HEK293 (cell line): ENCODE results near the gene TEKTIP1.

ENCODE experiments used
- CTCF ChIA-PET: fragments of 350-600 bp; formaldehyde crosslinking; extraction: SDS; loops from one replicate; lab custom pipeline; 2021; ENCODE audit warnings: antibody characterized with exemption; lab: Yijun Ruan, JAX
- POLR2A ChIA-PET: fragments of 300-600 bp; formaldehyde crosslinking; extraction: SDS; loops from one replicate; lab custom pipeline; 2020; ENCODE audit warnings: antibody characterized with exemption, inconsistent platforms; lab: Yijun Ruan, JAX
- H3K27ac ChIP-seq: fragments of 200-500 bp; sonication (Bioruptor generic); 2 replicates; pipeline ENCODE4 v1.5.1; 2014; ENCODE audit warnings: low read depth, low read length, control low read depth, inconsistent platforms; ENCODE audit errors: extremely low read depth
- H3K36me3 ChIP-seq, 2 experiments: fragments of 200-500 bp in 1 of 2; sonication (Bioruptor generic) in 1 of 2; 1 replicate in 1 of 2; 2 replicates in 1 of 2; pipeline ENCODE4 v1.5.1; 2014 to 2017; ENCODE audit warnings: inconsistent platforms in 2 of 2, low read length in 2 of 2; ENCODE audit not compliant: control insufficient read depth in 2 of 2, insufficient read depth in 1 of 2
- H3K4me1 ChIP-seq: fragments of 200-500 bp; sonication (Bioruptor generic); 2 replicates; pipeline ENCODE4 v1.5.1; 2014; ENCODE audit warnings: mild to moderate bottlenecking, low read length, inconsistent platforms; ENCODE audit not compliant: control insufficient read depth, insufficient read depth
- H3K4me3 ChIP-seq: 2 replicates; pipeline ENCODE4 v1.5.1; 2011; ENCODE audit warnings: low read depth, mild to moderate bottlenecking, control low read depth, low read length, moderate library complexity
- H3K9me3 ChIP-seq: fragments of 200-500 bp; sonication (Bioruptor generic); 2 replicates; pipeline ENCODE4 v1.5.1; 2014; ENCODE audit warnings: low read depth, low read length, inconsistent platforms; ENCODE audit not compliant: control insufficient read depth, insufficient read depth
- GLIS1 ChIP-seq: fragments of 450-650 bp; formaldehyde crosslinking; IDR thresholded peaks from 2 replicates; pipeline ENCODE4 v1.5.1; 2016; ENCODE audit warnings: missing biosample characterization, missing genetic modification characterization
- GLIS2 ChIP-seq: fragments of 450-650 bp; formaldehyde crosslinking; IDR thresholded peaks from 2 replicates; pipeline ENCODE4 v1.5.1; 2016; ENCODE audit warnings: missing biosample characterization, missing genetic modification characterization
- KLF8 ChIP-seq: fragments of 450-650 bp; formaldehyde crosslinking; IDR thresholded peaks from 2 replicates; pipeline ENCODE4 v1.5.1; 2016; ENCODE audit warnings: missing biosample characterization, missing genetic modification characterization
- KLF9 ChIP-seq: fragments of 450-650 bp; formaldehyde crosslinking; IDR thresholded peaks from 2 replicates; pipeline ENCODE4 v1.5.1; 2016; ENCODE audit warnings: missing biosample characterization, missing genetic modification characterization, low read depth
- PATZ1 ChIP-seq: fragments of 450-650 bp; formaldehyde crosslinking; IDR thresholded peaks from 2 replicates; pipeline ENCODE4 v1.5.1; 2016; ENCODE audit warnings: missing biosample characterization, missing genetic modification characterization
- SCRT1 ChIP-seq: fragments of 450-650 bp; formaldehyde crosslinking; IDR thresholded peaks from 2 replicates; pipeline ENCODE4 v1.5.1; 2016; ENCODE audit warnings: missing biosample characterization, missing genetic modification characterization, borderline replicate concordance
- SCRT2 ChIP-seq: fragments of 450-650 bp; formaldehyde crosslinking; IDR thresholded peaks from 2 replicates; pipeline ENCODE4 v1.5.1; 2016; ENCODE audit warnings: missing biosample characterization, missing genetic modification characterization
- SP2 ChIP-seq: fragments of 450-650 bp; formaldehyde crosslinking; IDR thresholded peaks from 2 replicates; pipeline ENCODE4 v1.5.1; 2016; ENCODE audit warnings: missing biosample characterization, missing genetic modification characterization
- SP3 ChIP-seq: fragments of 450-650 bp; formaldehyde crosslinking; IDR thresholded peaks from 2 replicates; pipeline ENCODE4 v1.5.1; 2016; ENCODE audit warnings: missing biosample characterization, missing genetic modification characterization
- ZBTB10 ChIP-seq: fragments of 450-650 bp; formaldehyde crosslinking; IDR thresholded peaks from 2 replicates; pipeline ENCODE4 v1.5.1; 2016; ENCODE audit warnings: missing biosample characterization, missing genetic modification characterization
- ZBTB20 ChIP-seq: fragments of 450-650 bp; formaldehyde crosslinking; IDR thresholded peaks from 2 replicates; pipeline ENCODE4 v1.5.1; 2016; ENCODE audit warnings: missing biosample characterization, missing genetic modification characterization
- ZBTB26 ChIP-seq: fragments of 450-650 bp; formaldehyde crosslinking; optimal IDR thresholded peaks from 2 replicates; pipeline ENCODE3; 2016; ENCODE audit warnings: missing biosample characterization, mild to moderate bottlenecking, missing genetic modification characterization
- ZBTB7A ChIP-seq: fragments of 450-650 bp; formaldehyde crosslinking; IDR thresholded peaks from 2 replicates; pipeline ENCODE4 v1.5.1; 2016; ENCODE audit warnings: low read depth, missing biosample characterization, missing genetic modification characterization
- ZFHX2 ChIP-seq: fragments of 450-650 bp; formaldehyde crosslinking; conservative IDR thresholded peaks from 2 replicates; pipeline ENCODE4 v1.5.1; 2016; ENCODE audit warnings: missing biosample characterization, missing genetic modification characterization
- ZIC2 ChIP-seq: fragments of 450-650 bp; formaldehyde crosslinking; IDR thresholded peaks from 2 replicates; pipeline ENCODE4 v1.5.1; 2016; ENCODE audit warnings: missing biosample characterization, missing genetic modification characterization
- ZNF10 ChIP-seq: fragments of 450-650 bp; formaldehyde crosslinking; IDR thresholded peaks from 2 replicates; pipeline ENCODE4 v1.5.1; 2017; ENCODE audit warnings: missing biosample characterization, missing genetic modification characterization
- ZNF157 ChIP-seq: fragments of 450-650 bp; formaldehyde crosslinking; IDR thresholded peaks from 2 replicates; pipeline ENCODE4 v1.5.1; 2016; ENCODE audit warnings: missing biosample characterization, missing genetic modification characterization
- ZNF175 ChIP-seq: fragments of 450-650 bp; formaldehyde crosslinking; IDR thresholded peaks from 2 replicates; pipeline ENCODE4 v1.5.1; 2016; ENCODE audit warnings: missing biosample characterization, missing genetic modification characterization
- ZNF19 ChIP-seq: fragments of 450-650 bp; formaldehyde crosslinking; IDR thresholded peaks from 2 replicates; pipeline ENCODE4; 2016; ENCODE audit warnings: missing biosample characterization, missing genetic modification characterization, low read depth
- ZNF335 ChIP-seq: fragments of 450-650 bp; formaldehyde crosslinking; conservative IDR thresholded peaks from 2 replicates; pipeline ENCODE4 v1.5.1; 2016; ENCODE audit warnings: missing biosample characterization, missing genetic modification characterization
- ZNF341 ChIP-seq: fragments of 450-650 bp; formaldehyde crosslinking; IDR thresholded peaks from 2 replicates; pipeline ENCODE4; 2016; ENCODE audit warnings: low read depth, missing biosample characterization, missing genetic modification characterization
- ZNF677 ChIP-seq: fragments of 450-650 bp; IDR thresholded peaks from 2 replicates; pipeline ENCODE4 v1.5.0; 2018; ENCODE audit warnings: missing biosample characterization, mild to moderate bottlenecking, missing genetic modification characterization, moderate library complexity
- ZNF791 ChIP-seq: fragments of 450-650 bp; formaldehyde crosslinking; IDR thresholded peaks from 2 replicates; pipeline ENCODE4 v1.5.1; 2016; ENCODE audit warnings: missing biosample characterization, missing genetic modification characterization
- TF ChIP-seq, protein P1 (sequence below): fragments of 450-650 bp; formaldehyde crosslinking; IDR thresholded peaks from 2 replicates; pipeline ENCODE4 v1.5.1; 2016; ENCODE audit warnings: missing biosample characterization, missing genetic modification characterization, low read depth

TEKTIP1 gene

GRCh38 chr19:3505598-3506383, 33.2 kb upstream of the TEKTIP1 start, which contains the start of gene FZR1 (continued):
- TF ChIP-seq, protein P1, sequence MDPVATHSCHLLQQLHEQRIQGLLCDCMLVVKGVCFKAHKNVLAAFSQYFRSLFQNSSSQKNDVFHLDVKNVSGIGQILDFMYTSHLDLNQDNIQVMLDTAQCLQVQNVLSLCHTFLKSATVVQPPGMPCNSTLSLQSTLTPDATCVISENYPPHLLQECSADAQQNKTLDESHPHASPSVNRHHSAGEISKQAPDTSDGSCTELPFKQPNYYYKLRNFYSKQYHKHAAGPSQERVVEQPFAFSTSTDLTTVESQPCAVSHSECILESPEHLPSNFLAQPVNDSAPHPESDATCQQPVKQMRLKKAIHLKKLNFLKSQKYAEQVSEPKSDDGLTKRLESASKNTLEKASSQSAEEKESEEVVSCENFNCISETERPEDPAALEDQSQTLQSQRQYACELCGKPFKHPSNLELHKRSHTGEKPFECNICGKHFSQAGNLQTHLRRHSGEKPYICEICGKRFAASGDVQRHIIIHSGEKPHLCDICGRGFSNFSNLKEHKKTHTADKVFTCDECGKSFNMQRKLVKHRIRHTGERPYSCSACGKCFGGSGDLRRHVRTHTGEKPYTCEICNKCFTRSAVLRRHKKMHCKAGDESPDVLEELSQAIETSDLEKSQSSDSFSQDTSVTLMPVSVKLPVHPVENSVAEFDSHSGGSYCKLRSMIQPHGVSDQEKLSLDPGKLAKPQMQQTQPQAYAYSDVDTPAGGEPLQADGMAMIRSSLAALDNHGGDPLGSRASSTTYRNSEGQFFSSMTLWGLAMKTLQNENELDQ (tag by site-specific recombination), result no peak

- ChIA-PET POLR2A (interaction anchor here (0.6 to 1.0 kb wide), 3 partner anchors 15 to 265 kb away, joined by 3 to 7 read pairs (median 5); partner anchors contain the start of gene RAX2), CTCF (interaction anchor here (0.8 kb wide), 1 partner anchor 34 kb away, joined by 3 read pairs; no protein-coding TSS in a partner anchor)
- Histone ChIP-seq H3K36me3 (peaks cover 14 to 34% of the 10 kb centered on the region in 2 experiments; a peak in 2 of 3 replicates), H3K27ac (peak overlapping the region; percentile 93), H3K4me3 (peak overlapping the region; percentile 88), H3K4me1 (peaks cover 2% of the 10 kb centered on the region; the same call in 1 of the 2 replicates), H3K9me3 (no peaks in the 10 kb centered on the region)
- TF ChIP-seq SCRT2 (tag by site-specific recombination) (peak; percentile 72), ZFHX2 (tag by site-specific recombination) (peak; percentile 45), SCRT1 (tag by site-specific recombination) (peak; percentile 43; the same call in 1 of the 2 replicates), ZNF175 (tag by site-specific recombination) (no peak), GLIS2 (tag by site-specific recombination) (peak; percentile 94), SP3 (tag by site-specific recombination) (peak; percentile 48), ZBTB26 (tag by site-specific recombination) (peak; percentile 52), ZIC2 (tag by site-specific recombination) (peak; percentile 90), ZNF341 (tag by site-specific recombination) (peak; percentile 23; the same call in 1 of the 2 replicates), ZNF335 (tag by site-specific recombination) (peak; percentile 33; the same call in 1 of the 2 replicates), ZBTB7A (tag by site-specific recombination) (peak; percentile 62; the same call in 1 of the 2 replicates), ZBTB20 (tag by site-specific recombination) (peak; percentile 64; the same call in 1 of the 2 replicates), ZNF157 (tag by site-specific recombination) (no peak), ZNF10 (tag by site-specific recombination) (no peak), ZNF677 (tag by site-specific recombination) (peak; percentile 53; the same call in 1 of the 2 replicates), PATZ1 (tag by site-specific recombination) (peak; percentile 57), KLF8 (tag by site-specific recombination) (peak; percentile 63; the same call in 1 of the 2 replicates), ZBTB10 (peak; percentile 98), ZNF791 (tag by site-specific recombination) (no peak), KLF9 (peak; percentile 16; the same call in 1 of the 2 replicates), GLIS1 (peak; percentile 73), SP2 (tag by site-specific recombination) (peak; percentile 66), ZNF19 (tag by site-specific recombination) (no peak)
Observed at GRCh38 chr19:3506384-3507340, 32.3 kb upstream of the TEKTIP1 start.
